ENCODE measurements around the gene DMTF1.
"Not testable (repeated sequence)": the region's sequence is repeated elsewhere in the genome, so short reads cannot be mapped to it uniquely, and the experiment has no call there.

DMTF1 gene

DNA sequence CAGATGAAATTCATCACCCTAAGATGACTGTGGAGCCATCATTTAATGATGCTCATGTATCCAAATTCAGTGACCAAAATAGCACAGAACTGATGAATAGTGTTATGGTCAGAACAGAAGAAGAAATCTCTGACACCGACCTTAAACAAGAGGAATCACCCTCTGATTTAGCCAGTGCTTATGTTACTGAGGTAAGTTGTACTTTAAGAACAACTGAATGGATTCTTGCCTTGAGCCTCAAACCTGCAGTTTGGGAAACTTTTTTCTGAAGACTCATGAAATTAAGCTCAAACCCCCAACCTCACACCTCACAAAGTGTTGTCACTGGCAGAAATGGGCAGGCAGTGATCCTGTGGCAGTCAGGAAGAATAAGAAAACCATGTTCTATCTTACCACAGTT is 41.7 kb downstream of the DMTF1 start:
- DNase-seq = no peak

DNA sequence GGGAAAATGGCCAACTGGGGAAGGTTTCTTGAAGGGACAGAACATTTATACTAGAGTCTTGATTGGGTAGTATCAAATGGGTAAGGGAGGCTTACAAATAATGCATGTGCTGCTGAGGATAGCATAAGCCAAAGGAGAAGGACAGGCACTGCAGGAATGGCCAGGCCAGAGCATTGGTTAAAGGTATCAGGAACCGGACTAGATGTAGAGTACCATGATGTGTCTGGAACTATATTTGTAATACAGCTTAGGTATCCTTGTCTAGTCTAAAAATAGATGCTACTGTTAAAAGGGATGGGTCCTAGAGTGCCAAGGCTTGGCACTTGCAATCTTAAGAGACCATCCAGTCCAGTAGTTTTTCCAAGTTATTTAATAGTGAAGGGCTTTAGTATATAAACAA is 47.0 kb downstream of the DMTF1 start:
- no peak for DNase-seq

DNA sequence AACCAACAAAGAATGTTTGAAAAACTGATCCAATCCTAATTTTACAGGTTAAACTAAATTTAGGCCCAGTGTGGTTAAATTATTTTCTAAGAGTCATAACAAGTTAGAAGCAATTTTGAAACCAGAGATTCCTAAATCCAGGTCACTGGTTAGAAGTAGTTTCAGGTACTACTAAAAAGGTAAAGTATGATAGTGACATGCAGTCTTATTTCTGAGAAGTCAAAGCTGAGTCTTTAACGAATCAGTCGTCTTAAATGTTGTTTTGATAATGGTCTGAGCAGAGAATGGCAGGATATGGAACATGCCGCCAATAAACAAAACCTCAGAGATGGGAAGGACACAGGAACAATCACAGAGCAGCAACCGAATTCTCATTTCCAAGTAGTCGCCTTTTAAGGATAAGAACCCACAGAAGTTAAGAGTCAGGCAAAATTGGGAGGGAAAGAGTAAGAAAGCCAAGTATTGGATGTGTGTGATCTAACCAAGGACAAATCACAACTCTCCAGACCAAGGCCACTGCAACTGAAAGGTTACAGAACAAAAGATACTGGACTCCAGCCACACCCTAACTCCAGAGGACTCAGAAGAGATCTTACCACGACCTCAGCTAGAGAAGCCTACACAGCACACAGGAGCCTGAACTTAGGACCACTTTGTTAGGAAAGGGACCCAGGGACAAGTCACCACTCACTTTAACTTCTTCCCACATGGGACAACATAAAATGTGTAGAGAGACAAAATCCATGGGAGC is 47.6 kb downstream of the DMTF1 start:
- DNase-seq = no peak

DNA sequence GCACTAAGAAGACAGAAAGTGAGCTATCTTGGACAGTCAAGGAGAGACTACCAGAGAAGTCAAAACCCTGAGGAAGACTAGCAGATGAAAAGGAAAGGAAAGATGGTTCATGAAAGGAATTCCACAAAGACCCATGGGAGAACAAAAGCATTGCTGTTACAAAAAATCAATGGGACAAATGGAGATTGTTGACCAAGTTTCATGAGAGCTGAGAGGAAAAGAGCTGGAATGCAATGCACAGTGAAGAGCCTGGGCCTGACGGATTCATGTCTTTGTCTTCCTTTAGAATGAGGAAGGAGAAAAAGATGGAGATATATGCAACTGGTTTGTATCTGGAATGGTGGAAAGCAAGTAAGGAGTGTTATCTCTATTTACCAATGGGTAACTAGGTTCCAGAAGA is 50.0 kb downstream of the DMTF1 start:
- DNase-seq = no peak

DNA sequence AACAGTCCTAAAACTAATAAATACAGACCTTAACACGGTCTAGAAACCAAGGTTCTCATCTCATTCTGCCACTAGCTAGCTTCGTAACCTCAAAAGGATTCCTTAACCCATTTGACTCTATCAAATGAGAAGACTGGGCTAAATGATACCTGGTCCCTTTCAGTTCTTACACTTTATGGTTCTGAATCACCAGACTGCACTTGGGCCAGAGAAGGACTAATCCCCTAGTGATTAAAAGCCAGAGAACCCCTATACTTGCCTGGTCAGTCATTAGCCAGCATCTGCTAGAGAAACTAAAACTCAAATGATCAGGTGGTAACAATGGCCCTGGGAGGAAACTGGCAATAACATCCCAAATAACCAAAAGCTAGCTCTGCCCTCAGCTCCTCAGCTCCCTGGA is 50.5 kb downstream of the DMTF1 start:
- no peak for DNase-seq

DNA sequence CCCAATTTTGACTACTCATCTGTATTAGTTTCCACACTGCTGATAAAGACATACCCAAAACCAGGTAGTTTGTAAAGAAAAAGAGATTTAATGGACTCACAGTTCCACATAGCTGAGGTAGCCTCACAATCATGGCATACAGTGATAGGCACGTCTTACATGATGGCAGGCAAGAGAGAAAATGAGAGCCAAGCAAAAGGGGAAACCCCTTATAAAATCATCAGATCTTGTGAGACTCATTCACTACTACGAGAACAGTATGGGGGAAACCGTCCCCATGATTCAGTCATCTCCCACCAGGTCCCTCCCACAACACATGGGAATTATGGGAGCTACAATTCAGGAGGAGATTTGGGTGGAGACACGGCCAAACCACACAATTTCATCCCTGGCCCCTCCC is 51.7 kb downstream of the DMTF1 start:
- not testable (repeated sequence) for DNase-seq

DNA sequence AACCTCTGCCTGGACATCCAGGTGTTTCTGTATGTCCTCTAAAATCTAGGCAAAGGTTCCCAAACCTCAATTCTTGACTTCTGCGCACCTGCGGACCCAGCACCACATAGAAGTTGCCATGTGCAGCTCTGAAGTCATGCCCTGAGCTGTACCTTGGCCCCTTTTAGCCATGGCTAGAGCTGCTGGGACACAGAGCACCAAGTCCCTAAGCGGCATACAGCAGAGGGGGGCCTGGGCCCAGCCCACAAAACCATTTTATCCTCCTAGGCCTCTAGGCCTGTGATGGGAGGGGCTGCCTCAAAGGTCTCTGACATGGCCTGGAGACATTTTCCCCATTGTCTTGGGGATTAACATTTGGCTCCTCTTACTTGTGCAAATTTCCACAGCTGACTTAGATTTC is 52.7 kb downstream of the DMTF1 start:
- DNase-seq = no peak

DNA sequence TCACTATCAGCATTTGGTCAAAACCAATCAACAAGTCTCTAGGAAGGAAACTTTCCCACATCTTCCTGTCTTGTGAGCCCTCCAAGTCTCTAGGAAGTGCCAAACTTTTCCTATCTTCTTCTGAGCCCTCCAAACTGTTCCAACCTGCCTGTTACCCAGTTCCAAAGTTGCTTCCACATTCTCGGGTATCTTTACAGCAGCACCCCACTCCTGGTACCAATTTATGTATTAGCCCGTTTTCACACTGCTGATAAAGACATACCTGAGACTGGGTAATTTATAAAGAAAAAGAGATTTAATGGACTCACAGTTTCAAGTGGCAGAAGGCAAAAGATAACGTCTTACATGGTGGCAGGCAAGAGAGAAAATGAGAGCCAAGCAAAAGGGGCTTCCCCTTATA is 53.4 kb downstream of the DMTF1 start:
- DNase-seq = not testable (repeated sequence)

DNA sequence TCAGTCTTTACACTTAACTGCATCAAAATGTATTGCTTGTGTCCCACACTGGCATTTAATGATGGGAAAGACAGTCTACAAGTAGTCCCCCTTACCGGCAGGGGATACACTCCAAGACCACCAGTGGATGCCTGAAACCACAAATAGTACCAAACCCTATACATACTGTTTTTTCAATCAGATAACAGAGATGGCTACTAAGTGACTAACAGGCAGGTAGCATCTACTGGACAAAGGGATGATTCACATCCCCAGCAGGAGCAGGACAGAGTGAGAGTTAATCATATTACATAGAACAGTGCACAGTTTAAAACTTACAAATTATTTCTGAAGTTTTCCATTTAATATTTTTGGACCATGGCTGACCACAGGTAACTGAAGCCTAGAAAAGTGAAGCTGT is 54.1 kb downstream of the DMTF1 start:
- no peak for DNase-seq

DNA sequence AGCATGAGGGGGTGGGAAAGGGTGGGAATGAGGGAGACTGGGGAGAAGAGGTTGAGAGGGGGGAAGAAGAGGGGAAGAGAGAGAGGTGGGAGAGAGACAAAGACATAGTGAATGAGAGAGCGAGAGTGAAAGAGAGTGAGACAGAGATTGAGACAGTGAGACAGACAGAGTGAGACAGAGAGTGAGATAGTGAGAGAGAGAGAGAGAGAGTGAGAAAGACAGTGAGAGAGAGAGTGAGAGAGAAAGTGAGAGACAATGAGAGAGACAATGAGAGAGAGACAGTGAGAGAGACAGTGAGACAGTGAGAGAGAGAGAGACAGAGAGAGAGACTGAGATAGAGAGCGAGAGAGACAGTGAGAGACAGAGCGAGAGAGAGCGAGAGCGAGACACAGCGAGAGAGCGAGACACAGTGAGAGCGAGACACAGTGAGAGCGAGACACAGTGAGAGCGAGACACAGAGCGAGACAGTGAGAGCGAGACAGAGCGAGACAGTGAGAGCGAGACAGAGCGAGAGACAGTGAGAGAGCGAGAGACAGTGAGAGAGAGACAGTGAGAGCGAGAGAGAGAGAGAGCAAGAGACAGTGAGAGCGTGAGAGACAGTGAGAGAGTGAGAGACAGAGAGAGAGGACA is 57.2 kb downstream of the DMTF1 start:
- DNase-seq = no peak

DNA sequence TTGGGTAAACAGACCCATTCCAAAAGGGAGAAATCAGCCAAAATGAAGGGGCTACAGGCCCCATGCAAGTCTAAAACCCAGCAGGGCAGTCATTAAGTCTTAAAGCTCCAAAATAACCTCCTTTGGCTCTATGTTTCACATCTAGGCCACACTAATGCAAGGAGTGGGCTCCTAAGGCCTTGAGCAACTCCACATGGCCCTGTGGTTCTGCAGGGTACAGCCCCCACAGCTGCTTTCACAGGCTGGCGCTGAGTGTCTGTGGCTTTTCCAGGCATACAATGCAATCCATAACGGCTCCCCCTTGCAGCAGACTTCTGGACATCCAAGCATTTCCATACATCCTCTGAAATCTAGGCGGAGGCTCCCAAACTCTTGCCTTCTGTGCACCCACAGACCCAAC is 58.3 kb downstream of the DMTF1 start:
- no peak for DNase-seq

DNA sequence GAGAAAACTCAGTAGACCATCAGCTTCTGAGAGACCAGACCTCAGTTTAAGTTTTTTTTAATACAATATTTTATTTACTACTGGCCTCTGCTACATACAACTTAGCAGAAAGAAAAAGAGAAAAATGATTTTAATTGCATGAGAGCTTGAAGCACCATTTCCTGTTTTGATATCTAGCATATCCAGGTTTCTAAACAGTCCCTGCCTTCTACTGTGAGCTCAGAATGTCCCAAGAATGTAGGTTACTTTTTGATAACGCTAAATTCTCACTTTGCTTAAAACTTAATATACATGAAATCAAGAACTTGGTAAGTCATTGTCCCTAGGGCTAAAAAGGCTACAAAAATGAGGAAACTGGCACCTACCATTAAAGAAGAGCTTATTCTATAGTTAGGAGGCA is 60.2 kb downstream of the DMTF1 start:
- DNase-seq = no peak

DNA sequence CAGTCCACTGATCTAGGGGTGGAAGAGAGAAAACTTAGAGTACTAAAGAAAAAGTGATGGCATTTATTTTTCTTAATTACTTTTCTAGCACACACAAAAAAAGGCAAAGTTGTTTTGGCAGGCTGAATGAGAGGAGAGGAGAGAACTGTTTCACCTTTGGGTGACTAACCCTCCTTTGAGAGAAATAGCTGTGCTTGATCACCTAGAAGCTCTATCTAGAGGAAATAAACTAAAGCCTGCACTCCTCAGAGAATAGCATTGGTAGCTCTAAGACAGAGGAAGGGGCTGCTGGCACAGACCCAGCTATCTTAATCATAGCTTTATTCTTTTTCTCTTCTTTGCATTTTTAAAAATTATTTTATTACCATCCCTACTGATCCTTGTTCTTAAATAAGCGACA is 61.0 kb downstream of the DMTF1 start:
- DNase-seq = no peak

DNA sequence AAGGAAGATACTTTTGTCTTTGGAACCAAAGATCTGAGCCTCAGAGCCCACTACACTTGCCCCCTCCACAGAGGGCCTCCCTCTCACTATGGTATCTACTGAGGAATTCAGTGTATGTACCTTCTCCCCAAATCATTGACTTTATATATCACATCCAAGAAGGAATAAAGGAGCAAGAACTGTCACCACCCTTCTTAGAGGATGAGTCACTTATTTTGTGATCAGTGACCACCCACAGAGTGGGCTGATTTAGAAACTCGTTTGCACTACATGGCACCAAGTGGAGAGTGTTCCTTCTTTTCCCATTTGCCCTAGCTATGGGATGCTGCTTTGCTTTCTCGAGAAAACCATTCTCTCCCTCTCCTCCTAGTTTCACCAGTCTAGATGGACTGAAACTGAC is 61.6 kb downstream of the DMTF1 start:
- DNase-seq = no peak

DNA sequence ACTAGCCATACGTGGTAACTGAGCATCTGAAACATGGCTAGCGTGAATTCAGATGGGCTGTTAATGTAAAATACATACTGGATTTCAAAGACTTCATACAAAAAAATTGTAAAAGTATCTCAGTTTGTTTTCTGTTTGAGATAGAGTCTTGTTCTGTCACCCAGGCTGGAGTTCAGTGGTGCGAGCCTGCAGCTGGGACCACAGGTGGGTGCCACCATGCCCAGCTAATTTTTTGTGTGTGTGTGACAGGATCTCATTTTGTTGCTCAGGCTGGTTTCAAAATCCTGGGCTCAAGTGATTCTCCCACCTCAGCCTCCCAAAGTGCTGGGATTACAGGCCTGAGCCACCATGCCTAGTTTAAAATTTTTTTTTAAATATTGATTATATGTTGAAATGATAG is 62.8 kb downstream of the DMTF1 start:
- DNase-seq = no peak

DNA sequence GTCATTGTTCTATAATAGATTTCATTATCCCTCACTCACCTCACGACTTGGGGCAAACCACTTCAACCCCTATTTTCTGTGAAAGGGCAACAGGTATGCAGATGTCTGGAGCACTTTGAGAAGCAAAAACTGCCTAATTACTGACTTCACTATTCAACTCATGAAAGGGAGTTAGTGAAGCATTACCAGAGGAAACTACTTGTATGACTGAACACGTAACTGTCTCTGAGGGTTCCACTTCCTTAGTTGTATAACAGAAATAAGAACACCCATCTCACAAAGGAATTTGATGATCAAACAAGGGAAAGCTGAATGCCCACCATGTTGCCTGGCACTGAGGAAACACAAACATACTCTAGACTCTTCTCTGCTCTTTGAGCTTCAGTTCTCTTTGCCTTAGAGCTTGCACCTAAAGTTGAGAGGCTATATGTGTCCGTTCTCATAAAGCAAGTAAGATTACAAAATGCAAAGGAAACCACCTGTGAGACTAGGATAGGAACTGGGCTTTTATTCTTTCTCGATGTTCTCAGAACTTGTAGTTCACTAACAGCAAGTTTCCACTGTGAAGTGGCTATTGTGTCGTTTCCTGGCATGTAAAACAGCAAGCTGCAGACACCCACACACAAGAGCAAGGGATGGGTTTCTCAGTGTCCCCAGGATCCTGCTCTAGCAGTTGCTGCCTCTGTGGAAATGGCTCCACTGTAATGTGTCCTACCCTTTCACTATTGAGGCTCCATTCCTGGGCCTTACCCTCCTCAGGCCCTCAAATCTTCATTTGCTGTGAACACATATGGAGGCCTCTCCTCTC is 64.7 kb downstream of the DMTF1 start:
- peak in 4 of 56 donors; percentile 7 to 20 (median 12) for DNase-seq

DNA sequence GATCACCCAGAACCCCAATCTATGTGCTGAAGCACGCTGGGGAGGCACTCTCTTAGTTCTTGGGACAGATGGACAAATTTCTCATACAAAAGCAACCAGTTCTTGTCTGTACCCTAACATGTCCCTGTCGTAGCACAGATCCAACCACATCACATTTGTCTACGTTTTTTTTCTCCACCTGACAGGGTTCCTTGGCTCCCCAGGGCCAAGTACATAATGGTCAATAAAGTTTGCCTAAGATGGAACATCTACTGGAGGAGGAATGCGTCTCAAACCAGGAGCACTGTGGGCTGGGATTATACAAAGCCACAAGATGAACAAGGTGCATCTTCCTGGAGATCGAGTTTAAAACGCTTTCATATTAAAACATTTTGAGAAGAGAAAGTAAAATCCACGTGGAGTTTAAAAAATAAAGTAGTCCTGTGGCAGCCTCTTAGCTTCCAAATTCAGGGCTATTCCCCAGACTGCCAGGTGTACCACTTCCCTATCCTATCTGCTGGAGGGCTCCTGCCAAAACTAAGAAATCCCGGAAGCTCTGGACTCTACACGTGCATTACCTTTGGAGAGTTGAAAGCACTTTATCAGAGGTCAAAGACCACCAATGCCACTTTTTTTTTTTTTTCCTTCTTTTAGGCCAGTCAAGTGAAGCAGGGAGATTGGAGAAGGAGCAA is 65.9 kb downstream of the DMTF1 start:
- no peak for DNase-seq

DNA sequence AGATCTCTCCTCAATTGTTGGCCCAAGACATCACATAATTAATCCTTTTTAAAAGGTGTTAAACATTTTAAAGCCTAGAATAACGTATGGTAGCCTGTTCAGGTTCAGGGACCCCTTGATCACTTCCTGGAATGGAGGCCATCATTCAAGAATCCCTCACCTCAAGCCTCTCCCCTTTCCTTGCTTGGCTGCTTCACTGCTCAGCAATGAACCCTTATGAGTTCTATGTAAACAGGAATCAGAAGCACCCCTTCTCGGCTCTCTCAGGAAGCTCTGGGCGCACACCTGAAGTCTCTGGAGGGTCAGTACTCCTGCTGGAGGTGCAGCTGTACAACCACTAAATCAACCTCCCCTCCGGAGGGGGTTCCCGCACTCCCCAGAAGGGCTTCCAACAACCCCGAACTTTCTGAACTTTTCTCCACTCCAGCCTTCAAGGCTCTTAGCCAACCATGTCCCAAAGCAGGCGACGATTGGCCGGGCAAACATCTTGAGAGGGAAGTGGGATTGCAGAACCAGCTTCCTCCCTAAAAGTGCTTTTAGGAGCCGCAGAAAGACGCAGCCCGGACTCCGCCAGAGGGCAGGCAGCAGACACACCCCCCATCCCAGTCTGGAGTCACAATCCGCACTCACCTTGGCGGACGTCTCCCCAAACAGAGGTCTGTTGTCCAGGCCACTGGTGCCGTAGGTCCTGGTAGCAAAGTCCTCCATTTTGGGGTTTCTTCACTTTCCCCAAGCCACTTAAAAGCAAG is 66.7 kb downstream of the DMTF1 start:
- peak in 38 of 56 donors; percentile 5 to 67 (median 40) for DNase-seq

DNA sequence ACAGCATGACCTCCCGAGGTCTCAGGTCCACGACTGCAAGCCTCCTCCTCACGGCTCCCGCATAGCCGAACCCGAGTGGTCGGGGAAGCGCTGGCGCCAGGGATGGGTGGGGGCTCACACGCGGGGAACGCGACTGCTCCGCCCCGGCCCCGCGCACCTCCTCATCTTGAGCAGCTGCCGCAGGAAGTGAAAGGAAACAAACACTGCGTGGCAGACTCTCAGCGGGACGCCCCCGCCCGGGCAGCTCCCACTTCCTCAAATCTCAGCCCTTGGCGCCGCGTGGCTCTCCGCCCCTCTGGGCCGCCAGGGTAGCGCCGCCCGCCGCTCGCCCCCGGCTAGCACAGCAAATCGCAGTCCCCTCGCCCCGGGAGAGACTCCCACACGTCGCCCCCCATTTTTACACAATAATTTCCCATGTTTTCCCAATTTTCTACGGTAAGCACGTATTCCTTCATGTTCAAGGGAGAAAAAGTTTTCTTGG is 67.3 kb downstream of the DMTF1 start, which contains the start of gene TMEM243:
TMEM243 (minus strand) TSS at position 188 of the 481 bp plus-strand sequence. CDS start 229 bp downstream, outside the sequence.
- DNase-seq = peak in 44 of 56 donors; percentile 9 to 70 (median 52)

DNA sequence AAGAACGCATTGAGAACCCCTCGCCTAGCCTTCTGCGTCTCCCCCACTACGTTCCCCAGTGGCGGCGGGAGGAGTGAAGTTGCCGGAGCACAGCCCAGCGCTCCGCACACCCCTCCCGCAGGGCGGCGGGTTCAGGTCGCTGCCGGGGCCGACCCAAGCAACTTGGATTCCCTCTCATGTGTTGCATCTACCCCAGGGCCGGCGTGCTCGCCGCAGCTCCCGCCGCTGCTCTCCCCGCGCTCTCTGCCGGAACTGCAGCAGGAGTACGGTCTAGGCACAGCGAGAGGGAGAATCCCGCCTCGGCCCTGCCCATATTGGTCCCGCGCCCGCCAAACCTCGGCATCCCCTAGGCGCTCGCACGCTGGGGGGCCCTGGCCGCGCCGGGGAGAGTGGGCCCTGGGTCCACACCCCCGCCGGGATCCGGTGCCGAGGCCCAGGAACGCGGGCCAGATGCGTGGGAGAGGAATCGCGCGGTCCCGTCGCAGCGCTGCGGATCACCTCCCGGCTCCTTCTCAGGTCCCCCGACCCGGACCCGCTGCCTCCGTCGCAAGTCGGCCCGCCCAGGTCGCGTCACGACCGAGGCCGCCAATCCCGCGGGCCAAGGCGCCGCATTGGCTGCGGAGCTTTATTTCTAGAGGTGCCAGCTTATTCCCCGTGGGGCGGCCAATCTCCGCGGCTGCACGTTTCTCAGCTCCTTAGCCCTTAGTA is 67.9 kb downstream of the DMTF1 start:
- DNase-seq = peak in 55 of 56 donors; percentile 5 to 84 (median 63)
